Fibroblast of lung (primary cell): Measurements from ENCODE around the gene PSMD2. TPM values are rescaled to one million over a fixed set of nuclear protein-coding genes. Genes with fewer than 3 reads are reported as not detected.
A peak's percentile ranks its signal among the peaks of the same experiment; 100 is the strongest.

Experiments used
- DNase-seq, 2 donors: peaks; one replicate each; pipeline versions ENCODE4 v3.0.0 to v3.0.0-alpha.2; 2010; ENCODE audit warnings: low read depth in 2 of 2
- H2AFZ ChIP-seq: 2 replicates; pipeline ENCODE4 v1.5.1; 2012; ENCODE audit warnings: low read length, control low read depth, inconsistent platforms
- H3K27ac ChIP-seq: 2 replicates; pipeline ENCODE4 v1.5.1; 2011; ENCODE audit warnings: low read length, control low read depth; ENCODE audit not compliant: insufficient read depth
- H3K27me3 ChIP-seq: 2 replicates; pipeline ENCODE4 v1.5.1; 2011; ENCODE audit warnings: mild to moderate bottlenecking, low read length; ENCODE audit not compliant: control insufficient read depth, insufficient read depth
- H3K36me3 ChIP-seq: 2 replicates; pipeline ENCODE4 v1.5.1; 2011; ENCODE audit warnings: low read length; ENCODE audit not compliant: control insufficient read depth, insufficient read depth
- H3K4me1 ChIP-seq: 2 replicates; pipeline ENCODE4 v1.5.1; 2011; ENCODE audit warnings: low read length; ENCODE audit not compliant: control insufficient read depth, insufficient read depth; ENCODE audit errors: extremely low read depth
- H3K4me2 ChIP-seq: 2 replicates; pipeline ENCODE4 v1.5.1; 2011; ENCODE audit warnings: low read length, control low read depth; ENCODE audit not compliant: insufficient read depth; ENCODE audit errors: extremely low read depth
- H3K4me3 ChIP-seq, 4 experiments: fragments of 200-600 bp in 1 of 4; sonication (generic) in 1 of 4; replicated peaks in 1 of 4; 2 replicates each; pipeline ENCODE4 v1.5.1; 2011 to 2016; ENCODE audit warnings: low read length in 4 of 4, low read depth in 3 of 4, mild to moderate bottlenecking in 3 of 4, control low read depth in 2 of 4, inconsistent platforms in 1 of 4, mixed read lengths in 1 of 4; ENCODE audit not compliant: insufficient read depth in 1 of 4; ENCODE audit errors: control extremely low read depth in 1 of 4
- H3K79me2 ChIP-seq: 2 replicates; pipeline ENCODE4 v1.5.1; 2012; ENCODE audit warnings: mild to moderate bottlenecking, low read length, inconsistent platforms; ENCODE audit not compliant: control insufficient read depth, insufficient read depth
- H3K9ac ChIP-seq: 2 replicates; pipeline ENCODE4 v1.5.1; 2011; ENCODE audit warnings: mild to moderate bottlenecking, low read length, control low read depth; ENCODE audit not compliant: insufficient read depth
- H3K9me3 ChIP-seq: 2 replicates; pipeline ENCODE4 v1.5.1; 2012; ENCODE audit warnings: low read depth, low read length; ENCODE audit not compliant: control insufficient read depth, insufficient read depth
- H4K20me1 ChIP-seq: 2 replicates; pipeline ENCODE4 v1.5.1; 2011; ENCODE audit warnings: low read length; ENCODE audit not compliant: control insufficient read depth, insufficient read depth; ENCODE audit errors: extremely low read depth
- EZH2 ChIP-seq: IDR thresholded peaks from 2 replicates; pipeline ENCODE4 v1.5.1; 2012; ENCODE audit warnings: low read length, control low read depth, mild to moderate bottlenecking; ENCODE audit errors: missing control alignments
- polyA plus RNA-seq, 2 donors: library from polyadenylated mRNA; depleted of rRNA in 1 of 2; stranded (reverse) in 1 of 2; unstranded in 1 of 2; fragments of >200 nt; gene quantifications; 2 replicates each; pipeline ENCODE4 v1.2.1, GENCODE V29; 2011 to 2012; ENCODE audit warnings: missing spikeins in 1 of 2
- total RNA-seq: library from RNA; depleted of rRNA; stranded (reverse); fragments of >200 nt; gene quantifications from 2 replicates; pipeline ENCODE4 v1.2.1, GENCODE V29; 2014
- TF ChIP-seq, protein P1 (sequence below), 2 donors: IDR thresholded peaks in 1 of 2; conservative IDR thresholded peaks in 1 of 2; 1 replicate in 1 of 2; 2 replicates in 1 of 2; pipeline ENCODE4 v1.5.1; 2011 to 2012; ENCODE audit warnings: low read length in 2 of 2, control low read depth in 1 of 2, inconsistent platforms in 1 of 2, low read depth in 1 of 2, mild to moderate bottlenecking in 1 of 2

The PSMD2 gene
- total and polyA plus RNA-seq, 2 donors (not counting 1 experiment from before 2014, with no cell fraction given) = 188 to 429 TPM

- no peak overlapping the region for H3K4me3 ChIP-seq
- H3K9ac ChIP-seq = no peak overlapping the region
- no peak overlapping the region for H2AFZ ChIP-seq
- H3K36me3 ChIP-seq = peaks cover 51% of the 10 kb centered on the region
- no peaks in the 10 kb centered on the region for H4K20me1 ChIP-seq
- H3K27me3 ChIP-seq = no peaks in the 10 kb centered on the region
- H3K4me1 ChIP-seq = peaks cover 11% of the 10 kb centered on the region
- no peak overlapping the region for H3K27ac ChIP-seq
- no peaks in the 10 kb centered on the region for H3K9me3 ChIP-seq
- peaks cover 47% of the 10 kb centered on the region for H3K79me2 ChIP-seq
- no peak overlapping the region for H3K4me2 ChIP-seq
- no peak for TF ChIP-seq EZH2
- TF ChIP-seq, protein P1, sequence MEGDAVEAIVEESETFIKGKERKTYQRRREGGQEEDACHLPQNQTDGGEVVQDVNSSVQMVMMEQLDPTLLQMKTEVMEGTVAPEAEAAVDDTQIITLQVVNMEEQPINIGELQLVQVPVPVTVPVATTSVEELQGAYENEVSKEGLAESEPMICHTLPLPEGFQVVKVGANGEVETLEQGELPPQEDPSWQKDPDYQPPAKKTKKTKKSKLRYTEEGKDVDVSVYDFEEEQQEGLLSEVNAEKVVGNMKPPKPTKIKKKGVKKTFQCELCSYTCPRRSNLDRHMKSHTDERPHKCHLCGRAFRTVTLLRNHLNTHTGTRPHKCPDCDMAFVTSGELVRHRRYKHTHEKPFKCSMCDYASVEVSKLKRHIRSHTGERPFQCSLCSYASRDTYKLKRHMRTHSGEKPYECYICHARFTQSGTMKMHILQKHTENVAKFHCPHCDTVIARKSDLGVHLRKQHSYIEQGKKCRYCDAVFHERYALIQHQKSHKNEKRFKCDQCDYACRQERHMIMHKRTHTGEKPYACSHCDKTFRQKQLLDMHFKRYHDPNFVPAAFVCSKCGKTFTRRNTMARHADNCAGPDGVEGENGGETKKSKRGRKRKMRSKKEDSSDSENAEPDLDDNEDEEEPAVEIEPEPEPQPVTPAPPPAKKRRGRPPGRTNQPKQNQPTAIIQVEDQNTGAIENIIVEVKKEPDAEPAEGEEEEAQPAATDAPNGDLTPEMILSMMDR (conservative IDR thresholded peaks at IDR 0.05 in 1 of 2, IDR thresholded peaks at IDR 0.05 in 1 of 2; ENCODE audit: low read depth in 1 of 2, low read length in 2 of 2) = no peak
- DNase-seq = no peak
Observed at GRCh38 chr3:184328516-184328915, 29.5 kb downstream of the PSMD2 start.

GRCh38 chr3:184332370-184333090 is 33.5 kb downstream of the PSMD2 start:
- H4K20me1 ChIP-seq = no peaks in the 10 kb centered on the region
- peak; percentile 71 to 96 for DNase-seq
- no peak overlapping the region for H3K4me2 ChIP-seq
- no peak overlapping the region for H3K9ac ChIP-seq
- no peak for TF ChIP-seq EZH2
- TF ChIP-seq, protein P1 (conservative IDR thresholded peaks at IDR 0.05 in 1 of 2, IDR thresholded peaks at IDR 0.05 in 1 of 2; ENCODE audit: low read depth in 1 of 2, low read length in 2 of 2) = no peak
- no peak overlapping the region for H3K4me3 ChIP-seq
- peak overlapping the region; percentile 92 for H3K27ac ChIP-seq
- H3K9me3 ChIP-seq = no peaks in the 10 kb centered on the region
- peaks cover 27% of the 10 kb centered on the region for H3K79me2 ChIP-seq
- H3K4me1 ChIP-seq = peaks cover 26% of the 10 kb centered on the region
- H3K27me3 ChIP-seq = no peaks in the 10 kb centered on the region
- H3K36me3 ChIP-seq = peaks cover 33% of the 10 kb centered on the region
- H2AFZ ChIP-seq = no peak overlapping the region

- DNase-seq = no peak
- H3K79me2 ChIP-seq = peaks cover 23% of the 10 kb centered on the region
- H3K36me3 ChIP-seq = peaks cover 28% of the 10 kb centered on the region
- TF ChIP-seq, protein P1 (conservative IDR thresholded peaks at IDR 0.05 in 1 of 2, IDR thresholded peaks at IDR 0.05 in 1 of 2; ENCODE audit: low read depth in 1 of 2, low read length in 2 of 2) = no peak
- no peak for TF ChIP-seq EZH2
- no peaks in the 10 kb centered on the region for H4K20me1 ChIP-seq
- H3K27me3 ChIP-seq = no peaks in the 10 kb centered on the region
- H3K4me1 ChIP-seq = peaks cover 29% of the 10 kb centered on the region
- H2AFZ ChIP-seq = no peak overlapping the region
- H3K4me2 ChIP-seq = no peak overlapping the region
- no peak overlapping the region for H3K9ac ChIP-seq
- H3K9me3 ChIP-seq = no peaks in the 10 kb centered on the region
- H3K27ac ChIP-seq = peak overlapping the region; percentile 92
- H3K4me3 ChIP-seq = no peak overlapping the region
Observed at GRCh38 chr3:184333190-184333589, 34.1 kb downstream of the PSMD2 start.
